Esophagus muscularis mucosa (tissue), 4 donors: ENCODE results near the gene PCDHGB6.
A peak's percentile ranks its signal among the peaks of the same experiment; 100 is the strongest.

Source experiments
- EP300 ChIP-seq: sonication (generic); formaldehyde crosslinking; IDR thresholded peaks from one replicate; pipeline ENCODE4 v1.6.1; 2017; ENCODE audit warnings: antibody characterized with exemption
- POLR2A ChIP-seq: fragments of 450-650 bp; IDR thresholded peaks from one replicate; pipeline ENCODE4 v1.6.1; 2017; ENCODE audit warnings: antibody characterized with exemption, moderate library complexity, mild to moderate bottlenecking, low read depth
- POLR2AphosphoS5 ChIP-seq, 2 donors: sonication (generic); formaldehyde crosslinking; IDR thresholded peaks; one replicate each; pipeline ENCODE4 v1.6.1; 2017; ENCODE audit warnings: antibody characterized with exemption in 2 of 2
- TF ChIP-seq, protein P1 (sequence below), 3 experiments: fragments of 200-600 bp in 2 of 3; fragments of 450-650 bp in 1 of 3; sonication (generic) in 2 of 3; IDR thresholded peaks; one replicate each; pipeline ENCODE4 v1.5.1; 2017 to 2019; ENCODE audit warnings: antibody characterized with exemption in 3 of 3, mild to moderate bottlenecking in 2 of 3, moderate library complexity in 1 of 3

DNA sequence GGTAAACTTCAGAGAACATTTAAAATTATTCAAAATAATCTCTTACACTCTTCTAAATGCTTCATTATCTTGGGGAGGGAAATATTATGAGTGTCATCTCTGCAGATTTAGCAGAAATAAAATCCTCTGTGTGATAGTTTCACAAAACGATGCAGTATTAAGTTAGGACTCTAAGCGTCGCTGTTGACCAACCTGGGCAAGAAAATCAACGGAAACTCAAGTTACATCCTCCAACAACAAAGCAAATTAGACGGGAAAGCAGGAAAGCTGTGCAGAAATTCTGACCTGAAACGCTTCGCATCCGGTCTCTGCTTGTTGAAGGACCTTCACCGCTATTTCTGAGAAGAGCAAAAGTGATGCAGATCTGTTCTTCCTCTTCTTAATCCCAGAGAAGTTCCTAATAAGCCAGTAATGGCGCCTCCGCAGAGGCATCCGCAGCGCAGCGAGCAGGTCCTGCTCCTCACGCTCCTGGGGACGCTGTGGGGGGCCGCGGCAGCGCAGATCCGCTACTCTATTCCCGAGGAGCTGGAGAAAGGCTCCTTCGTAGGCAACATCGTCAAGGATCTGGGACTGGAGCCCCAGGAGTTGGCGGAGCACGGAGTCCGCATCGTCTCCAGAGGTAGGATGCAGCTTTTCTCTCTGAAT is 34.0 kb upstream of the PCDHGB6 start, which contains the start of gene PCDHGA6:
- TF ChIP-seq, protein P1, sequence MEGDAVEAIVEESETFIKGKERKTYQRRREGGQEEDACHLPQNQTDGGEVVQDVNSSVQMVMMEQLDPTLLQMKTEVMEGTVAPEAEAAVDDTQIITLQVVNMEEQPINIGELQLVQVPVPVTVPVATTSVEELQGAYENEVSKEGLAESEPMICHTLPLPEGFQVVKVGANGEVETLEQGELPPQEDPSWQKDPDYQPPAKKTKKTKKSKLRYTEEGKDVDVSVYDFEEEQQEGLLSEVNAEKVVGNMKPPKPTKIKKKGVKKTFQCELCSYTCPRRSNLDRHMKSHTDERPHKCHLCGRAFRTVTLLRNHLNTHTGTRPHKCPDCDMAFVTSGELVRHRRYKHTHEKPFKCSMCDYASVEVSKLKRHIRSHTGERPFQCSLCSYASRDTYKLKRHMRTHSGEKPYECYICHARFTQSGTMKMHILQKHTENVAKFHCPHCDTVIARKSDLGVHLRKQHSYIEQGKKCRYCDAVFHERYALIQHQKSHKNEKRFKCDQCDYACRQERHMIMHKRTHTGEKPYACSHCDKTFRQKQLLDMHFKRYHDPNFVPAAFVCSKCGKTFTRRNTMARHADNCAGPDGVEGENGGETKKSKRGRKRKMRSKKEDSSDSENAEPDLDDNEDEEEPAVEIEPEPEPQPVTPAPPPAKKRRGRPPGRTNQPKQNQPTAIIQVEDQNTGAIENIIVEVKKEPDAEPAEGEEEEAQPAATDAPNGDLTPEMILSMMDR (IDR thresholded peaks at IDR 0.05) = peak; percentile 17 to 27 (median 24)
- TF ChIP-seq POLR2A (no peak), POLR2AphosphoS5 (IDR thresholded peaks at IDR 0.05) (no peak), EP300 (no peak)
